ENCODE measurements around the gene PSD4.

PSD4 gene

GRCh38 chr2:113257516-113258264 is 83.9 kb downstream of the PSD4 start:
- Histone ChIP-seq H3K27me3 (ENCODE audit: insufficient read depth, insufficient read length) (no peaks in the 10 kb centered on the region), H3K9ac (ENCODE audit: insufficient read length, low read depth) (no peak overlapping the region), H3K9me3 (ENCODE audit: insufficient read depth, low read length) (no peaks in the 10 kb centered on the region), H3K4me1 (ENCODE audit: insufficient read depth, insufficient read length) (no peaks in the 10 kb centered on the region), H3K4me3 (ENCODE audit: insufficient read length, low read depth) (no peak overlapping the region), H3K36me3 (ENCODE audit: insufficient read depth, insufficient read length, low read length) (peaks cover 68% of the 10 kb centered on the region)
- no peak for DNase-seq (ENCODE audit: low read depth, low spot score)
- TF ChIP-seq YY1 (IDR thresholded peaks at IDR 0.05; ENCODE audit: insufficient read depth, insufficient read length) (no peak), ZNF274 (IDR thresholded peaks at IDR 0.05; ENCODE audit: low read depth, low read length) (no peak), SUZ12 (IDR thresholded peaks at IDR 0.05; ENCODE audit: extremely low read depth, insufficient read depth, insufficient read length) (no peak)

GRCh38 chr2:113258471-113259147 is 84.8 kb downstream of the PSD4 start:
- DNase-seq (ENCODE audit: low read depth, low spot score) = no peak
- no peak for TF ChIP-seq YY1 (IDR thresholded peaks at IDR 0.05; ENCODE audit: insufficient read depth, insufficient read length)
- TF ChIP-seq SUZ12 (IDR thresholded peaks at IDR 0.05; ENCODE audit: extremely low read depth, insufficient read depth, insufficient read length) = no peak
- no peak for TF ChIP-seq ZNF274 (IDR thresholded peaks at IDR 0.05; ENCODE audit: low read depth, low read length)
- peaks cover 71% of the 10 kb centered on the region for H3K36me3 ChIP-seq (ENCODE audit: insufficient read depth, insufficient read length, low read length)

More at GRCh38 chr2:113258471-113259147, 84.8 kb downstream of the PSD4 start:
- Histone ChIP-seq H3K9me3 (ENCODE audit: insufficient read depth, low read length) (no peaks in the 10 kb centered on the region), H3K4me1 (ENCODE audit: insufficient read depth, insufficient read length) (no peaks in the 10 kb centered on the region), H3K4me3 (ENCODE audit: insufficient read length, low read depth) (no peak overlapping the region), H3K27me3 (ENCODE audit: insufficient read depth, insufficient read length) (no peaks in the 10 kb centered on the region), H3K9ac (ENCODE audit: insufficient read length, low read depth) (no peak overlapping the region)

Data from NT2/D1 (cell line).